VCaP (cell line): ENCODE measurements around the gene RBBP9.
A peak's percentile ranks its signal among the peaks of the same experiment; 100 is the strongest.
"Not testable (repeated sequence)": the region's sequence is repeated elsewhere in the genome, so short reads cannot be mapped to it uniquely, and the experiment has no call there.

Experiments
- H3K27ac ChIP-seq: fragments of 450-650 bp; 2 replicates; pipeline ENCODE4 v1.5.1; 2017
- TF ChIP-seq, protein P1 (sequence below): fragments of 450-650 bp; conservative IDR thresholded peaks from 2 replicates; pipeline ENCODE4 v1.5.1; 2017; ENCODE audit warnings: mild to moderate bottlenecking, moderate library complexity

The RBBP9 gene

DNA sequence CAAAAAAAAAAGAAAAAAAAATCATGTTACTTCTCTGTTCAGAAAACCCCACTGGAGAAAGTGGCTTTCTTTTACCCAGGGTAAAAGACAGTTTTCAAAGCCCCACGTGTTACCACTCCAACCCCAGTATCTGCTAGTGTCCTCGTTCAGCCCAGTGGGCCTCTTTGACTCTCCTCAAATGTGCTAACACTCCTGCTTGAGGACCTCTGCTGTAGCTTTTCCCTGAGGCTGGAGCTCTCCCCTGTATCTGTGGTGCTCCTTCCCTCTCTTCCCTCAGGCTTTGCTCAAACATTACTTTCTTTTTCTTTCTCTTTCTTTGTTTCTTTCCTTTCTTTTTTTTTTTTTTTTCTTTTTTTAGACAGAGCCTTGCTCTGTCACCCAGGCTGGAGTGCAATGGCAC lies 26.0 kb upstream of the RBBP9 start:
- no peak overlapping the region for H3K27ac ChIP-seq
- TF ChIP-seq, protein P1, sequence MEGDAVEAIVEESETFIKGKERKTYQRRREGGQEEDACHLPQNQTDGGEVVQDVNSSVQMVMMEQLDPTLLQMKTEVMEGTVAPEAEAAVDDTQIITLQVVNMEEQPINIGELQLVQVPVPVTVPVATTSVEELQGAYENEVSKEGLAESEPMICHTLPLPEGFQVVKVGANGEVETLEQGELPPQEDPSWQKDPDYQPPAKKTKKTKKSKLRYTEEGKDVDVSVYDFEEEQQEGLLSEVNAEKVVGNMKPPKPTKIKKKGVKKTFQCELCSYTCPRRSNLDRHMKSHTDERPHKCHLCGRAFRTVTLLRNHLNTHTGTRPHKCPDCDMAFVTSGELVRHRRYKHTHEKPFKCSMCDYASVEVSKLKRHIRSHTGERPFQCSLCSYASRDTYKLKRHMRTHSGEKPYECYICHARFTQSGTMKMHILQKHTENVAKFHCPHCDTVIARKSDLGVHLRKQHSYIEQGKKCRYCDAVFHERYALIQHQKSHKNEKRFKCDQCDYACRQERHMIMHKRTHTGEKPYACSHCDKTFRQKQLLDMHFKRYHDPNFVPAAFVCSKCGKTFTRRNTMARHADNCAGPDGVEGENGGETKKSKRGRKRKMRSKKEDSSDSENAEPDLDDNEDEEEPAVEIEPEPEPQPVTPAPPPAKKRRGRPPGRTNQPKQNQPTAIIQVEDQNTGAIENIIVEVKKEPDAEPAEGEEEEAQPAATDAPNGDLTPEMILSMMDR, result no peak

DNA sequence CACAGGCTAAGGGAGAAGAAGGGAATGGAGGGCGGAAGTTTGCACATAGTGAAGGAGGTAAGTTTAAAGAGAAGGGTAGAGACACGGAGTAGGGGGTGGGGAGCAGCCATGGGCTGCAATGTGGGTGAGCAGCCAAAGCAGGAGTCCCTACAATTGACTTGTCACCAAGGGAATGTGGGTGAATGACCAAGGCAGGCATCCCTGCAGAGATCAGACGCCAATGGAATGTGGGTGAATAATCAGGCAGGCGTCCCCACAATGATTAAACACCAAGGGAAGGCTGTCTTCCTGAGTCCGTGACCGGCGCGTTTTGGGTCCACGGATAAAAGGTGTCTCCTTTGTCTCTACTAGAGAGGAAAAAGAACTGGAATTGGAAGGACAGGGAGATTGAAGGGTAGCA lies 25.0 kb upstream of the RBBP9 start:
- H3K27ac ChIP-seq, result not testable (repeated sequence)

DNA sequence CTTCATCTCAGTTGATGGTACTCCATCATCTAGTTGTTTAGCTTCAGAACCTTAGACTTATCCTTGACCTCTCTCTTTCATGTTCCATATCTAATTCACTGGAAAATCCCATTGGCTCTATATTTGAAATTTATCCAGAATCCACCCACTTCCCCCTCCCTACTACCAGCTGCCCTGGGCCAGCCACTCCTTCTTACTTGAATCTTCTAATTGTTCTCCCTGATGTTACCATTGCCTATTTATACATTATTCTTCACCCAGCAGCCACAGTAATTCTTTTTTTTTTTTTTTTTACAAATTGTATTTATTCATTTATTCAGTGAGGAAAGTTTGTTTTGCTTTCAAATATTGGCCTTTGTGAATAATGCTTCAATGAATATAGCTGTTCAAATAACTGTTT lies 18.9 kb upstream of the RBBP9 start:
- TF ChIP-seq, protein P1, result no peak
- H3K27ac ChIP-seq, result no peak overlapping the region

DNA sequence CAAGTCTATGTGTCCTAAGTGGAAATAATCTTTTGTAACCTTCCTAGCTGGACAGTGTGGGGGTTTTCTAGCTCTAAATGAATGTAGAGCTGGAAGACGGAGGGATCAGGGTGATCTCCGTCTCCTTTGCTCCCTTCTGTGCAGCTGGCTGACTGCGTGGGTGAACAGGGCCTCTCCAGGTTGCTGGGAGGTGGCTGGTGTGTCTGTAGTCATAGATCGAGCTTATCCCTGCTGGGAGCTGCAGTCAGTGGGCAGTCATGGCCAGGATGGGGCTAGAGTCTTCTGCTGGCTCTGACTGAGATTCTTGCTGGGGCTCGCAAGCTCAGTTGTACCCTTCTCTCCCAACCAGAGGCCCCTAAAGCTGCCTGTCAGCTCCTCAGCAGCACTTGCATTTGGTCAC lies 17.1 kb upstream of the RBBP9 start:
- H3K27ac ChIP-seq, result no peak overlapping the region
- TF ChIP-seq, protein P1, result no peak

DNA sequence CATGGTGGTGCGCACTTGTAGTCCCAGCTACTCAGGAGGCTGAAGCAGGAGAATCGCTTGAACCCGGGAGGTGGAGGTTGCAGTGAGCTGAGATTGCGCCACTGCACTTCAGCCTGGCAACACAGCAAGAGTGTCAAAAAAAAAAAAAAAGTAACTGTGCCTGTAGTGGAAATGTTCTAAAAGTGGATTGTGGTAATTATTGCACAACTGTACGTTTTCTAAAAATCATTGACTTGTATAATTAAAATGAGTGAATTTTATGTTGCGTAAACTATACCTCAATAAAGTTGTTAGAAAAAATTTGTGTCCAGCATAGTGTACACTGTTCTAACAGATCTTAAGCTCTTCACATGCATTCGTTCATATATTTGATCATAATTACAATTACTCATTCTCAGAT lies 16.2 kb upstream of the RBBP9 start:
- no peak overlapping the region for H3K27ac ChIP-seq
- TF ChIP-seq, protein P1, result no peak

DNA sequence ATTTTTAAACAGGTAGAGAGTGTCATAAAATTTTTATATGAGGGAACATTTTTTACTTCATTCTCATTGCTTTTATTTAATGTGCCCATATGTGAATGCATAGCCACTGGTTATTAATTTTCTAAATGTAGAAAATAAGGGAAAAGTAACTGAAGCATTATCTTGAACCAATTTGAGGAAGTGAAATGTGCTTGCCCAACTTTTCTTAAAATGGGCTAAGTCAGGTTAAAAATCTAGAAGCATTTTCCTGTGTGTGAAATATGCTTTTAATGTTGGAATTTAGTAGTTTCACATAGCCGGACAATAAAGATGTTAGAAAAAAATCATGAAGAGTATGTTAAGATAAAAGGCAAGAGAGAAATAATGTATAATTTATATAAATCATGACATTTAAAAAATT lies 14.5 kb upstream of the RBBP9 start:
- TF ChIP-seq, protein P1, result no peak
- H3K27ac ChIP-seq, result no peak overlapping the region

DNA sequence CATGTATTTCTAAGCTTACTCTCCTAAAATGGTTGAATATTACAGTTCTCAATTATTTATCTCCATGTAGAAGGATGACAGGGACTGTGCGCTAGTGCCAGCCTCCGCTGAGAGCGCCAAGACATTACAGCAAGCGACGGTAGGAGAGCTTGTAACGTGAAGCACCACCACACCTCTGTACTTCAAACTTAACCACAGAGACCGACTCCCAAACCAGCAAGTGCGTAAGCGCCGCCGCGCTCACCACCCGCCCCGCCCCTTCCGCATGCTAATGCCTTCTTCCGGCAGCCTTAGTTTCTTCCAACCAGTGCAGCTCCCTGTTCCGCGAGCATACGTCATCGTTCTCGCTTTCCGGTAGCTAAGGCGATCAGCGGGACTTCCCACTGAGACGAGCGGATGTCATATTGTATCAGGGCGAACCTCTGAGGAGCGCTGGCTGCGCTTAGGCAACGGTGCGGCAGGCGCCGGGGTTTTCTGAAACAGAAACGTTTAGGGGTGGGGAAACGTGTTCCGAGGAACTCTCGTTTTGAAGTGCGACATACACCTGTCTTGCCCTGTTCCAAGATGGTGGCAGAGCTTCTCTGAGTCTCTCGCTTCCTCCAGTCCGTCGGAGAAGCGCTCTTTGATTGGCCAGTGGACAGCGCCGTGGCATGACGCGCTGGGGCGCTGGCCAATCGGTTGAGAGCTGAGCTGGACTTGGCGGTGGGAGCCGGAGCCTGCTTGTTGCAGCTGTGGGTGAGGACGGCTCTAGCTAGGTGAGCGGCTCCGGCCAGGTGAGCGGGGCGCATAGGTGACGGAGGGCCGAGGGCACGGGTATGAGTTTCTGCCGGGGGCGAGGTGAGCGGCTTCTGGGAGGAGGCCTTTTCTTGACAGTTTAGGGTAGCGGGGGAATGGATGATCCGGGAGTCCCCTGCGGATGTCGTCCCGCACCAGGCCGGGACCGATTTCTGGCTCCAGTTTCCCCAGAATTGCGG lies 10.5 kb upstream of the RBBP9 start, which contains the start of gene SEC23B:
TSS of gene SEC23B (plus strand) at position 723 of the 974 bp plus-strand sequence. CDS start 2,896 bp downstream, outside the sequence.
- TF ChIP-seq, protein P1, result no peak
- peak within 1 kb of the TSS; percentile 97 for H3K27ac ChIP-seq

DNA sequence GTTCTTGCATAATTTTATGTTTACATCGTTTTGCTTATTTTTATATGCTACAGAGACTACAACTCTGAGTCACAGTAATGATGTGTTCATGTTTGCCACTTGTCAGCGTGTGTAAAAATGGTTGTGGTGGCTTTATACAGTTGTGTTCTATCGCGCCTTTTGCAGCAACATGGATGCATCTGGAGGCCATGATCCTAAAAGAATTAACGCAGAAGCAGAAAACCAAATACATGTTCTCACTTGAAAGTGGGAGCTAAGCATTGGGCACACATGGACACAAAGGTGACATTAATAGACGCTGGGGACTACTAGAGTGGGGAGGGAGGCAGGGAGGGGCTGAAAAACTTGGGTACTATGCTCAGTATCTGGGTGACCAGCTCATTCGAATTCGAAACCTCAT lies 9.7 kb upstream of the RBBP9 start:
- TF ChIP-seq, protein P1, result no peak
- peak overlapping the region; percentile 97 for H3K27ac ChIP-seq
